GM12872 (cell line): ENCODE results near the gene GPR62.

ENCODE experiments used
- TF ChIP-seq, protein P1 (sequence below): IDR thresholded peaks from 3 replicates; pipeline ENCODE4 v1.5.1; 2011; ENCODE audit warnings: low read depth, mild to moderate bottlenecking, low read length, moderate library complexity; ENCODE audit not compliant: insufficient read depth

GPR62 gene, protein sequence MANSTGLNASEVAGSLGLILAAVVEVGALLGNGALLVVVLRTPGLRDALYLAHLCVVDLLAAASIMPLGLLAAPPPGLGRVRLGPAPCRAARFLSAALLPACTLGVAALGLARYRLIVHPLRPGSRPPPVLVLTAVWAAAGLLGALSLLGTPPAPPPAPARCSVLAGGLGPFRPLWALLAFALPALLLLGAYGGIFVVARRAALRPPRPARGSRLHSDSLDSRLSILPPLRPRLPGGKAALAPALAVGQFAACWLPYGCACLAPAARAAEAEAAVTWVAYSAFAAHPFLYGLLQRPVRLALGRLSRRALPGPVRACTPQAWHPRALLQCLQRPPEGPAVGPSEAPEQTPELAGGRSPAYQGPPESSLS

DNA sequence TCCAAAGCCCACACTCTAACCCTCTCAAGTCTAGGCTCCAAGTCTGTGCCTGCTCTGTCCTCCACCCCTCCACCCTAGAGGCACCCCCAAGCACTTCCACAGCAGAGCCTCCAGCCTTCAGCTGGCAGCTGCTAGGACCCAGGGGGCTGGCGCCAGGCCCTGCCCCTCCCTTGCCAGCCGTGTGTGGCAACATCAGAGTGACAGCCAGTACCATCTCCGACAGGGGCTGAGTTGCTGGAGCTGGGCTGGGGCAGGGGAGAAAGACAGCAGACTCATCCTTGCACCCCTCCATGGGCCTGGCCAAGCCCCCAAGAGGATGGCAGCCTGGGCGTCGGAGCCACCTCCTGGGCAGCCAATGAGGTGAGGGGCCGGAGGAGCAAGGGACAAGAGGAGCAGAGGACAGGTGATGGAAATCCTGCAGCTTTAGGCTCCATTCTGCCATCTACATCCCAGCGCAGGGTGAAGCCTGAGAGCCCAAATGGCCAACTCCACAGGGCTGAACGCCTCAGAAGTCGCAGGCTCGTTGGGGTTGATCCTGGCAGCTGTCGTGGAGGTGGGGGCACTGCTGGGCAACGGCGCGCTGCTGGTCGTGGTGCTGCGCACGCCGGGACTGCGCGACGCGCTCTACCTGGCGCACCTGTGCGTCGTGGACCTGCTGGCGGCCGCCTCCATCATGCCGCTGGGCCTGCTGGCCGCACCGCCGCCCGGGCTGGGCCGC, at the start of gene GPR62:
TSS of gene GPR62 (plus strand) at position 207 of the 718 bp plus-strand sequence. CDS start at position 479, 272 bp downstream.
- TF ChIP-seq, protein P1, sequence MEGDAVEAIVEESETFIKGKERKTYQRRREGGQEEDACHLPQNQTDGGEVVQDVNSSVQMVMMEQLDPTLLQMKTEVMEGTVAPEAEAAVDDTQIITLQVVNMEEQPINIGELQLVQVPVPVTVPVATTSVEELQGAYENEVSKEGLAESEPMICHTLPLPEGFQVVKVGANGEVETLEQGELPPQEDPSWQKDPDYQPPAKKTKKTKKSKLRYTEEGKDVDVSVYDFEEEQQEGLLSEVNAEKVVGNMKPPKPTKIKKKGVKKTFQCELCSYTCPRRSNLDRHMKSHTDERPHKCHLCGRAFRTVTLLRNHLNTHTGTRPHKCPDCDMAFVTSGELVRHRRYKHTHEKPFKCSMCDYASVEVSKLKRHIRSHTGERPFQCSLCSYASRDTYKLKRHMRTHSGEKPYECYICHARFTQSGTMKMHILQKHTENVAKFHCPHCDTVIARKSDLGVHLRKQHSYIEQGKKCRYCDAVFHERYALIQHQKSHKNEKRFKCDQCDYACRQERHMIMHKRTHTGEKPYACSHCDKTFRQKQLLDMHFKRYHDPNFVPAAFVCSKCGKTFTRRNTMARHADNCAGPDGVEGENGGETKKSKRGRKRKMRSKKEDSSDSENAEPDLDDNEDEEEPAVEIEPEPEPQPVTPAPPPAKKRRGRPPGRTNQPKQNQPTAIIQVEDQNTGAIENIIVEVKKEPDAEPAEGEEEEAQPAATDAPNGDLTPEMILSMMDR: no peak

DNA sequence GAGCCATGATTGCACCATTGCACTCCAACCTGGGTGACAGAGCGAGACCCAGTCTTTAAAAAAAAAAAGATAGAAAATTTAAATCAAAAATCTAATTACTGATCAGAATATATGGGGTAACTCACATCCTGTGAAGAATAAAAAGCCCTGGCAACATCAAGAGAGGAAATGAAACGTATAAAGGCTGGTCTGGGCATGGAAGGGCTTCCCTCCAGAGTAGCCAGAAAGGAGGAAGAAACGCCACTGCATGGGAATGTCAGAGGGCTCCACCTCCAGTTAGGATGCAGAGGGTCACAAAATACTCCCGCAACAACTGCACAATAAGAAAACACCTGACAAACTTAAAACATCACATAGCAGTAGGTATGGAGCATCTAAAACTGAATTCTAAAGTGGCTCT, 47.2 kb upstream of the GPR62 start:
- TF ChIP-seq, protein P1: no peak

DNA sequence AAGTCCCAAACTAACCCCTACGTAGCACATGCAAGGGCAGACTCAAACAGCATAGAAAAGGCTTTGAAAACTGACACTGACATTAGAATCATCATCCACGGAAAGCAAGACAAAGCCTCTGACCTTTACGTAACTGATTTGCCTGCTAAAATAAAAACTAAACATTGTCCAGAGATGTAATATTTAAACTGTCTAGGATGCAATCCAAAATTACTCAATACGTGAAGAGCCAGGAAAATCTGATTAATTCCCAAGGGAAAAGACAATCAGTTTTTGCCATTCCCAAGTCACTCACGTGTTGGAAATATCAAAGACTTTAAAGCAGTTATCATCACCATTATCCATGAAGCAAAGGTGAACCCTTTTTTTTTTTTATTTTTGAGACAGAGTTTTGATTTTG, 38.8 kb upstream of the GPR62 start:
- TF ChIP-seq, protein P1: no peak

DNA sequence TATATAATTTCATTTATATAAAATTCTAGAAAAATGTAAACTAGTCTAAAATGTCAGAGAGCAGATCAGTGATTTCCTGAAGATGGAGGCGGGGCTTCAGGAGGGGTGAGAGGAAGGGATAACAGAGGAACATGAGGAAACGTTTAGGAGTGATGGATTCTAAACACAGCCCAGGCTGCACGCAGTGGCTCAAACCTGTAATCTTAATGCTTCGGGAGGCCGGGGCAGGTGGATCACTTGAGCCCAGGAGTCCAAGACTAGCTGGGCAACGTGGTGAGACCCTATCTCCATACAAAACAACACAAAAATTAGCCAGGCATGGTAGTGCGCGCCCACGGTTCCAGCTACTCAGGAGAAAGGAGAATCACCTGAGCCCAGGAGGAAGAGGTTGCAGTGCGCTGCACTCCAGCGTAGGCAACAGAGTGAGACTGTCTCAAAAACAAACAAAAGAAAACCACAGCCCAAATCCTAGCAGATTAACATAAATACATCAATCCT, 34.1 kb upstream of the GPR62 start:
- TF ChIP-seq, protein P1: no peak

DNA sequence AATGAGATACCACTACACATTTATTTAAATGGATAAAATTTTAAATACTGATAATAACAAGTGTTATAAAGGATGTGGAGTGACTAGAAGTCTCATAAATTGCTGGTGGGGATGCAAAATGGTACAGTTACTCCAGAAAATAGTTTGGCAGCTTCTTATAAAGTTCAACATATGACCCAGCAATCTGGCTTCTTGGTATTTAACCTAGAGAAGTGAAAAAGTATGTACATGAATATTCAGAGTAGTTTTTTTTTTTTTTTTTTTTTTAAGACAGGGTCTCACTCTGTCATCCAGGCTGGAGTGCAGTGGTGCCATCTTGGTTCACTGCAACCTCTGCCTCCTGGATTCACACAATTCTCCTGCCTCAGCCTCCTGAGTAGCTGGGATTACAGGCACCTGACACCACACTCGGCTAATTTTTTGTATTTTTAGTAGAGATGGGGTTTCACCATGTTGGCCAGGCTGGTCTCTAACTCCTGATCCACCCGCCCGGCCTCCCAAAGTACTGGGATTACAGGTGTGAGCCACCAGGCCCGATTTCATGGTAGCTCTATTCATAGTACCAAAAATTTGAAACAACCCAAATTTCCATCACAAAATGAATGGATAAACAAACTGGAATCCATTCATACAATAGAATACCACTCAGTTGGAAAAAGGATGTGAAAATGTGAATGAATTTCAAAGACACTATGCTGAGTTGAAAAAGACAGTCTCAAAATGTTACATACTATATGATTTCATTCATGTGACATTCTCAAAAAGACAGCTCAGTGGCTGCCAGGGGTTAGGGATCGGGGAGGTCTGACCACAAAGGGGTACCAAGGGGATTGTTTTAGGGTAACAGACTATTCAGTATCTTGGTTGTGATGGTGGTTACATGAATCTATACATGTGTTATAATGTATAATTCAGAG, 27.9 kb upstream of the GPR62 start:
- TF ChIP-seq, protein P1: no peak

DNA sequence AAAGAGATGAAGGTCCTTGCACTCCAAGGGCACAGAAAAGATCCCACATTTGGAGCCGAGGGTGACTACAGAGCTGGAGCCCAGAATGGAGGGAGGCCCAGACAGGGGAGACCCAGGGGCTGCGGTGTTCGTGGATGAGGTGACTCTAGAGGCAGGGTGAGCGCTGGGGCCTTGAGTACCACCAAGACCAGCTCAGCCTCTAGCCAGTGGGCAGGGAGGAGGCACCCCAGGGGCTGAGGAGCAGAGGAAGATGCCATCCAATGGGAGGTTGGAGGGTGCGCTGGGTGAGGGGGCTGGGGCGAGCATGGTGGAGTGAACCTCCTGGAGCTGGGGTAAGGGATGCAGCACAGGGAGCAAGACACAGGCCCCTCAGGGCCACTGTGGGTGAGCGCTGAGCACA, 26.7 kb upstream of the GPR62 start:
- TF ChIP-seq, protein P1: no peak

DNA sequence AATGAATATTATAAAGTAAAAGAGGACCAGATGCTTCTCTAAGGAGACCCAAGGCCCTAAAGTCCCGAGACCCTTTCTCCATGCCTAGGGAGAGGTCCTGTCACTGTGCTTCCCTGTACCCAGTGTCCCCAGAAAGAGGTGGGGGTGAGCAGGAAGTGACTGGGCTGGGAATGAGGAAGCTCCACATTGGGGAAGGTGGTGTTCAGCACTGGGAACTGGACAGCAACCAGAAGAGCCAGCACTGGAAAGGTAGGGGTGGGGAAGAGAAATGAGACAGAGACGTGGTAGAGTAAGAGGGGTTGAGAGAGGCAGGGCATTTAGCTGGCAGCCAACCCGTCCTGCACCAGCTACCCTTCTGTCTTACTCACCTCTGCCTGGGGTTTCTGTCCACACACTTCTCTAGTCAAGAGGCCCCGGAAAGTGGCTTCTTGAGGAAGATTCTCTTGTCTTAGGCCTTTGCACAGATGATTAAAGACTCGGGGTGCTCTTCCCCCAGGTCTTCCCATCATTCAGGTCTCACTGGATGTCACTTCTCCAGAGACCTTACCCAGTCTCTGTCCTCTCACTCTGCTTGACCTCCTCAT, 25.7 kb upstream of the GPR62 start:
- TF ChIP-seq, protein P1: no peak
